MM.1S (cell line): ENCODE measurements around the gene HTR5A.

Experiments
- CTCF ChIP-seq: fragments of 300-600 bp; sonication (generic); IDR thresholded peaks from 2 replicates; pipeline ENCODE4 v1.5.1; 2016; ENCODE audit warnings: antibody characterized with exemption, low read length, mixed read lengths
- EZH2 ChIP-seq: fragments of 300-600 bp; sonication (generic); optimal IDR thresholded peaks from 2 replicates; pipeline ENCODE3; 2017; ENCODE audit warnings: low read depth, mild to moderate bottlenecking, antibody characterized with exemption, low read length, mixed read lengths

- no peak for TF ChIP-seq CTCF
- no peak for TF ChIP-seq EZH2
Observed at GRCh38 chr7:155069992-155070751, at the start of gene HTR5A.
